GM21423 (cell line): ENCODE measurements around the gene GPR143.
"Not testable (repeated sequence)": the region's sequence is repeated elsewhere in the genome, so short reads cannot be mapped to it uniquely, and the experiment has no call there.

Experiments used
- ATAC-seq: cut with Tn5 transposase; IDR thresholded peaks from one replicate; pipeline ENCODE4 v1.9.1; 2021; ENCODE audit warnings: mild to moderate bottlenecking, moderate library complexity; ENCODE audit not compliant: unreplicated experiment

The GPR143 gene

DNA sequence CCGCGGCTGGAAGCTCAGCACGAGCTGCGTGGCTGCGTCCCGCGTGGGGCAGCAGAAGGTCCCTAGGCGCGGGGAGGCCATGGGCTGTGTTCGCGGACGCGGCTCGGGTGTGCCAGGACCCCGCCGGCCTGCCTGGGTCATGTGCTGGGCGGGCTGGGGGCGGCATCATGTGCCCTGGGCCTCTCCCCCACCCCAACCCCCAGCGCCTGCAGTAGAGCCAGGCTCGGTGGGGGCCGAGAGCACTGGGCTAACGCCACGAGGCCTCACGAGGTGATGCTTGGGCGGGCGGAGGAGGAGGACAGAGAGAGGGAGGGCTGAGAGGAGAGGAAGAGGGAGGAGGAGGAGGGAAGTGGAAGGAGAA lies at the start of gene GPR143:
Gene GPR143, minus strand, starts transcription at position 111 of the 361 bp plus-strand sequence. Its CDS starts 30 bp downstream, at position 81.
- no peak for ATAC-seq

- ATAC-seq = not testable (repeated sequence)
Measured at GRCh38 chrX:9811086-9811485, 45.4 kb upstream of the GPR143 start.

DNA sequence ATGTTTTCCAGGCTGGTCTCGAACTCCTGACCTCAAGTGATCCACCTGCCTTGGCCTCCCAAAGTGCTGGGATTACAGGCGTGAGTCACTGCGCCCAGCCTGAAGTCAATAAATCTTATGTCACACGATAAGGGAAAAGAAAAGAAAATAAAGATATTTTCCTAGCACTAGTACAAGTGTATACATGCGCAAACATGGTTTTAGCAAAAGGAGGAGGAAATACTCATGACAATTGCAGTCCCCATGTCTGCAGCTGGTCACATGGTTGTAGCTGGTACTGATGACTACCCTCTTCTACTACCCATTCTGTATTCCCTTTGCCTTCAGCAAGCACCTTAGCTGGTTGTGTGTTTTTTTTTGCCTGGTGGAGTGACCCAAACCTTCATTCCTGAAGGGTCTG lies 44.2 kb upstream of the GPR143 start:
- not testable (repeated sequence) for ATAC-seq

DNA sequence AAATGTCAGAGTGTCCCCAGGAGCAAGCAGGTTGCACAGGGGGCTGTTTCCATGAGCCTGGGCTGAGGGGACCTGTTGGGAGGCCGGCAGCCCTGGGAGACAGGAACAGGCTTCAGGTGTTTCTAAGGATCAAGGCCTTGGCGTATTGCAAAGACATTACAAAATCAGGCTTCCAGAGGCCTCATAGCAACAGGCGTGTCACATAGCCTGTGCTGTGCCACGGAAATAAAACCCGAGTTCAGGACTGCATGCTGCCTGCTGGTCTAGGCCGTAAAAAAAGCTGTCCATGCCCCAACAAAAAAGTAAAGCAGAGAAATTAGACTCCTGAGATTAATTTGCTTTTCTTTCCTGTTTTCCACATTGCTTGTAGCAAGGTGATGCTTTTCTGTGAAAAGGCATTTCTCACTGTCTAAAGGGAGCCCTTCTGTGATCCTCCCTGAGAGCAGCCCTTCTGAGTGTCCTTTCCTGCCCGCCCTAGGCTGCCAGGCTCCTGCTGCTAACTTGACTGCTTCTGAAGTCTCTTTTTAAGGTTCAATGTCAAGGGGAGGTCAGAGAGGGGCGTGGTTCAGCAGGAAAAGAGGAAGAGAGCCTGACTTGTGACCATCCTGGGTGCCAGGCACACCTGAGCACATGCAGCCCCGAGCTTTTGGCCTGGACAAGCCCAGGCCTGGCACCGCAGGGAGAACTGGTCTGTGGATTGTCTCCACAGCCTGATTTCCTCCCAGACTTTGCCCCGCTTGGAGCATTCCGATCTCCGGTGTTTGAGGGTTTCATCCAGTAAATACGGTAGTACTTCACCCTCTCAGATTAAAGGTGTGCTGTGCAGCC lies 41.9 kb upstream of the GPR143 start:
- no peak for ATAC-seq

GRCh38 chrX:9805956-9806355 lies 40.3 kb upstream of the GPR143 start:
- ATAC-seq = no peak

DNA sequence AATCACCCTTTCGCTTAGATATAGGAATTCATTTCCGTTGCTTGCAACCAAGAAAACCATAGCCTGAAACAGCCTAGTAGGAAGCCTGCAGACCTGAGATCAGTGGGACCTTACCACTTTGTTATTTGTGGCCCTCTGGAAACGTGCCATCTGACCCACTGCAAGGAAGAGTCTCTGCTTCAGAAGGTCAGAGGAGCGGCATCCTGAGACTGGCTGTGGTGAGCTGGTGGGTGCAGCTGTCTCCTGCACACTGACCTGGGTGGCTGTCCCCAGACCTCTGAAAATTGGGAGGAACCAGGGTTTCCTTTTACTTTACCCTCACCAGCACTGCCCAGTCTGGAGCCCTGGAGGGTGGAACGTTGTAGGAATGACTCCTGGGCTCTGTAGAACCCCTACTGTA lies 38.8 kb upstream of the GPR143 start:
- no peak for ATAC-seq

DNA sequence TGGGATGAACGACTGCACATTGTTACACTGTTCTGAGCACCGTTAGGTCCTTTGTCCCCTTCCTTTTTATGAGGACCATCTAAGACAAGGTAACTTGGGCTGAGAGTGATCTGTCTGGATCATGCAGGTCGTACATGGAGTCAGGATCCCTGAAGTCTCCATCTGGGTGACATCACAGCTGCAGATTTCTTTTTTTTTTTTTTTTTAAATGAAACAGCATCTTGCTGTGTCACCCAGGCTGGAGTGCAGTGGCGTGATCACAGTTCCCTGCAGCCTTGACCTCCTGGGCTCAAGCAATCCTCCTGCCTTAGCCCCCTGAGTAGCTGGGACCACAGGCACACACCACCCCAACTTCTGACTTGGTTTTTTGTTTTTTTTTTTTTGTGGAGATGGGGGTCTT lies 37.1 kb upstream of the GPR143 start:
- no peak for ATAC-seq

DNA sequence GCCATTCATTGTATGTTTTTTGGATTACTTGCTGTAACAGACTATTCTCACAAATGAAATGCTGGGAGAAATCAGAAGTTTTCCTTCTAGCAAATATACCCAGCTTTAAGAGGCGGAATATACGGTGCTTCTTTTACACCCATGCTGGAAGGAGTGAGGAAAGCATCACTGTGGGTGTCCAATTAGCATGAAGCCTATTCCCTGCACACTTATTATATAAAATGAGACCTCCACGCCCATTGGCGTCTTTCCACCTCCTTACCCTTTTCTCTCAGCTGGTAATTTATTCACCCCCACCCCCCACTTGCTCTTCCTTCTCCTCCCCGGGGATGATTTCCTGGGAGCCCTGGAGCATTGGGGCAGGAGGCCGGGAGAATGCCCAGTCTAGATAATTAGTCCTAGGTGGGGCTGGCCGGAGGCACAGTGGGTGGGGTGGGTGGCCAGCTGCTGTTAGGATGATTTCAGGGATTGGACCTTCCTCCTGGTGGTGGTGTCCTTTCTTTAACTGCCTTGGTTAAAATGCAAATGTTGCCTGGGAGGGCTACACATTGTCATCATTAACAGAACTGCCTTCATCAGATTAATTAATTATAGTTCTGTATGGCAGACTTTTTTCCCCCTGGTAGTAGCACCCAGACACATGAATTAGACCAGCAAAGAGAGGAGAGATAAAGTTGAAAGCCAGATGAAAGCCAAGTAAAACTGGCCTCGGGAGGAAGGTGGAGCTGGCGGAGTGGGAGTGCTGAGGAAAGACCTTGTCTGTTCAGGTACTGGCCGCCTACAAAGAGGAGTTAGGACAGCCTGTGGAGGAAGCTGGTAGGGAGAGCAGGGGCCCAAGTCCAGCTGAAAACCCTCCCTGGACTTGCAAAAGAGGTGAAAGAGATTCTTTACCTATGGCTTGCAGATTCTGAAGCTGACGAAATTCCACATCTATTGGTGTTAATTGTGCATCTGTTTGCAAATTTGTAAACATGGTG lies 32.0 kb upstream of the GPR143 start:
- ATAC-seq = no peak

DNA sequence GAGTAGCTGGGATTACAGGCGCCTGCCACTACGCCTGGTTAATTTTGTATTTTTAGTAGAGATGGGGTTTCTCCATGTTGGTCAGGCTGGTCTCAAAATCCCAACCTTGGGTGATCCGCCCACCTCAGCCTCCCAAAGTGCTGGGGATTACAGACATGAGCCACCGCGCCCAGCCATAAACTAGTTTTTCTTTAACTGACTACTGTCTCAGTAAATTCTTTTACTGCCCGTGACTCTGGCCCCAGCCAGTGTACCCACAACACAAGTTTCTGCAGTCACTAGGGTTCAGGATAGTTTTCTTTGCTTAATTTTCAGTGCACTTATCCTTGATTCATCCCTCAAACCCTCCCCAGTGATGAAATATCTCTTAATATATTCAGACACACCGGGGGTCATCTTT lies 28.8 kb upstream of the GPR143 start:
- no peak for ATAC-seq

DNA sequence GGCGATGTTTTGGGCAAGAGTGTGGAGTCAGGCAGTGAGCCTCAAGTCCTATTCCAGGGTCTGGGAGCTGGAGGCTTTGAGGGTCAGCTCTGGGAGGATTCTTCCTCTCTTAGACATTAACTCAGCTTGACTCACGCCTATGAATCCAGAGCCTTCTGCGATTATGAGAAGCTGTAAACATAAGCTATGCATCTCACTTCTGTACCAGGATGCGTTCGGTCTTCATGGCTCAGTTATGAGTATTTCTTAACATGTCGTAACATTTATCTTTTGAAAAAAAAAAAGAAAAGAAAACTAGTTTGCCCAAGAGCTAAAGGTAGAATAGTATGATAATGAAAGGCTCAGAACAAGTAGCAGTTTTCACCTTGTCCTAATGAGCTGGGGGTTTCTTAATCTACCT lies 25.2 kb upstream of the GPR143 start:
- no peak for ATAC-seq

GRCh38 chrX:9789555-9789954 lies 23.9 kb upstream of the GPR143 start:
- ATAC-seq = no peak

GRCh38 chrX:9788911-9789310 lies 23.3 kb upstream of the GPR143 start:
- ATAC-seq = no peak

- no peak for ATAC-seq
Measured at GRCh38 chrX:9786798-9787635, 21.4 kb upstream of the GPR143 start.

GRCh38 chrX:9785944-9786797 lies 20.5 kb upstream of the GPR143 start, which contains the start of gene SHROOM2:
Gene SHROOM2 (plus strand): TSS chrX:9786429. CDS start chrX:9786546, 117 bp downstream.
- ATAC-seq = no peak

DNA sequence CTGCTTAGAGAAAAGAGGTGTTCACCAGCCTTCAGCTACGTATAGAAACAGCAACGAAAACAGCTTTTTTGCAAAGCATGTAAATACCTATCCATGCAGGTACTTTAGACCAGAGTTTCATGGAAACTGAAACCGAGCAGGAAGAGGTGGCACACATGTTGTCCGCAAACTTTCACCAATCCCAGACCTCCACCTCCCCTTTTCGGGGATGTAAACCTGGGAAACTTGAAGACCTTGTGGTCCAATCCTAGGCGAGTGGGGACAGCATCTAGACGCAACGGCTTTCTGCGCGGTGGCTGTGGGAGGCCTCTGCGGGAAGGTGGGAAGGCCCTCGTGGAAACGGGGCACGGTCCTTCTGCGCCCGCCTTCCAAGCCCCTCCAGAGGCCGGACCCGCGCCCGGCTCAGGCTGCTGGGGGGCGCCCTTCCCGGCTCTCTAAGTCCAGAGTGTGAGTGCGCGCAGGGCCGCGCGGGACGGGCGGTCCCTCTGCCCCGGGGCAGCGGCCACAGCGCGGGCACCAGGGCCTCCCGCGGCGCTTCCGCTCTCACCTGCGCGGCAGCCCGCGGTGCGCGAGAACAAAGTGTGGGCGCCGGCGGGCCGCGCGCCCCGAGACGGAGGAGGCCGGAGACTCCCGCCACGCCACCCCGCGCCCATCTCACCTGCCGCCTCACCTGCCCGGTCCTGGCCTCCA lies 19.8 kb upstream of the GPR143 start:
- ATAC-seq = no peak

DNA sequence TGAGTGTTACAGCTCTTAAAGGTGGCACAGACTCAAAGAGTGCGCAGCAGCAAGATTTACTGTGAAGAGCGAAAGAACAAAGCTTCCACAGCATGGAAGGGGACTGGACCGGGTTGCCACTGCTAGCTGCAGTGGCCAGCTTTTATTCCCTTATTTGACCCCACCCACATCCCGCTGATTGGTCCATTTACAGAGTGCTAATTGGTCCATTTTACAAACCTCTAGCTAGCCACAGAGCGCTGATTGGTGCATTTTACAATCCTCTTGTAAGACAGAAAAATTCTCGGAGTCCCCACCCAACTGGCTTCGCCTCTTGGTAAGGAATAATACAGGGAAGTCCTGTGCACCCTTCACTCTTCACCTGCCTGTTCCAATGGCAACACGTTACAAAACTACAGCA lies 18.7 kb upstream of the GPR143 start:
- no peak for ATAC-seq

DNA sequence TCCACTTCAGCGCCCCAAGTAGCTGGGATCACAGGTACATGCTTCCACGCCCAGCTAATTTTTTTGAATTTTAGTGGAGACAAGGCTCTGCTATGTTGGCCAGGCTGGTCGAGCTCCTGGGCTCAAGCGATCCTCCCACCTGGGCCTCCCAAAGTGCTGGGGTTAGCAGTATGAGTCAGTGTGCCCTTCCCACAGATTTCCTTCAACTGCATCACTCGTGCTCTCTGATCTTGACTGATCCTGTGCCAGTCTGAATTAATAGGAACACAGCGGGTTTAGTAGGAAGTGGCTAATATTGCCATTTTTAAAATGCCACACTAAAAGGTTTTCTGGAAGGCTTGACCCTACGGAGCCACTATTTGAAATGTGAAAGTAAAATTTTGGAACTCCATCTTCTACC lies 16.3 kb upstream of the GPR143 start:
- ATAC-seq = no peak

DNA sequence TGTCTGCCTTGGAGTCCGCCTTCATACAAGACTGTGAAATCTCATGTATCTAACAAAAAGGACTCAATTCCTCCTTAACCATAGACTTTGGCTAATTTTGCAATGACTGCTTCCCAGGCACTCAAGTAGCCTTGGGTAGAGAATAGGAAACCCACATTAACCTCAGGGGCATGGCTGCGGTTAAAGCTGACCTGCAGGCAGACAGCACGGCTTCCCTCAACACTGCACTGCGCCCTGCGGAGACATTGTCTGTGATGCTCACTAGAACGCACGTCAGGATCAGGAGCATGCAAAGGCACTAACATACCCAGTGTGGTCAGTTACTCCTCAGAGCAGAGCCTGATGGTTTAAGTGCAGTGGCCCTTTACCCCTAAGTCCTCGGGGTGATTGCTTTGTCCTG lies 10.3 kb upstream of the GPR143 start:
- no peak for ATAC-seq

DNA sequence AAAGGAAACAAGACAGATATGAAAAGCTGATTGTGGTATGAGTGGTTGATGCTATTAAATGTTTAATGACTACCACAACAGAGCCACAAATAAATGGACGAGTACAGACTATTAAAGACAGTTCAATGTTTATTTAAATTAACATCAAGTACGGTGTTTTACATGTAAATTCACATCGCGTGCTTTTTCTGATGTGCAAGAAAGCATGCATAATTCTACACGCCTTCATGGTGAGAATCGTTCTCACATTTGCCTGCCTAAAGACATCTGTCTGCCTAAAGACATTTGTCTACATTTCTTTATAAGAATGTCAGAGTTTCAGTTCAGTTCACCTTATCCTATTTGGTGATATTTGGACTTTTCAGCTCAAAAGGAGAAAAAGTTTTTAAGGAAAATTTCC lies 7.3 kb upstream of the GPR143 start:
- ATAC-seq = no peak
